ENCODE measurements around the gene PSTPIP2.

GRCh38 chr18:46055838-46056230, 16.2 kb downstream of the PSTPIP2 start:
- TF ChIP-seq PRDM10 (IDR thresholded peaks at IDR 0.05; ENCODE audit: partially characterized antibody) (no peak), STAG1 (CRISPR knock-in tag; IDR thresholded peaks at IDR 0.05; ENCODE audit: borderline replicate concordance) (no peak), PCBP2 (IDR thresholded peaks at IDR 0.05; ENCODE audit: low read depth, low read length, poor library complexity, severe bottlenecking) (no peak), BHLHE40 (IDR thresholded peaks at IDR 0.05; ENCODE audit: low read length) (no peak), GATA2 (CRISPR knock-in tag; IDR thresholded peaks at IDR 0.05) (no peak), POLR2A (conservative IDR thresholded peaks at IDR 0.05) (no peak), FOXA1 (IDR thresholded peaks at IDR 0.05; ENCODE audit: borderline replicate concordance) (no peak), CTCF (IDR thresholded peaks at IDR 0.05 in 2 of 3, conservative IDR thresholded peaks at IDR 0.05 in 1 of 3; ENCODE audit: insufficient read depth in 2 of 3, low read depth in 1 of 3, low read length in 3 of 3) (no peak), TAF1 (IDR thresholded peaks at IDR 0.05; ENCODE audit: control insufficient read depth, extremely low read depth, insufficient read depth, low read length, severe bottlenecking) (no peak), ZBTB7A (IDR thresholded peaks at IDR 0.05; ENCODE audit: borderline replicate concordance, control insufficient read depth, low read depth, low read length) (no peak)
